ENCODE results near the gene CTNNBL1. TPM values are rescaled to one million over a fixed set of nuclear protein-coding genes. Genes with fewer than 3 reads are reported as not detected.

The CTNNBL1 gene
- total and polyA plus RNA-seq, 2 experiments from 2014 or later, result 36.3 to 68.7 TPM

- TF ChIP-seq, protein P1, sequence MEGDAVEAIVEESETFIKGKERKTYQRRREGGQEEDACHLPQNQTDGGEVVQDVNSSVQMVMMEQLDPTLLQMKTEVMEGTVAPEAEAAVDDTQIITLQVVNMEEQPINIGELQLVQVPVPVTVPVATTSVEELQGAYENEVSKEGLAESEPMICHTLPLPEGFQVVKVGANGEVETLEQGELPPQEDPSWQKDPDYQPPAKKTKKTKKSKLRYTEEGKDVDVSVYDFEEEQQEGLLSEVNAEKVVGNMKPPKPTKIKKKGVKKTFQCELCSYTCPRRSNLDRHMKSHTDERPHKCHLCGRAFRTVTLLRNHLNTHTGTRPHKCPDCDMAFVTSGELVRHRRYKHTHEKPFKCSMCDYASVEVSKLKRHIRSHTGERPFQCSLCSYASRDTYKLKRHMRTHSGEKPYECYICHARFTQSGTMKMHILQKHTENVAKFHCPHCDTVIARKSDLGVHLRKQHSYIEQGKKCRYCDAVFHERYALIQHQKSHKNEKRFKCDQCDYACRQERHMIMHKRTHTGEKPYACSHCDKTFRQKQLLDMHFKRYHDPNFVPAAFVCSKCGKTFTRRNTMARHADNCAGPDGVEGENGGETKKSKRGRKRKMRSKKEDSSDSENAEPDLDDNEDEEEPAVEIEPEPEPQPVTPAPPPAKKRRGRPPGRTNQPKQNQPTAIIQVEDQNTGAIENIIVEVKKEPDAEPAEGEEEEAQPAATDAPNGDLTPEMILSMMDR (conservative IDR thresholded peaks at IDR 0.05; ENCODE audit: low read depth in 2 of 2), result no peak
- no peak for TF ChIP-seq ZNF114 (CRISPR knock-in tag; IDR thresholded peaks at IDR 0.05)
- TF ChIP-seq EZH2phosphoT487 (IDR thresholded peaks at IDR 0.05; ENCODE audit: unreplicated experiment), result no peak
- TF ChIP-seq NANOG (IDR thresholded peaks at IDR 0.05; ENCODE audit: borderline replicate concordance), result no peak
- no peak for TF ChIP-seq ZNF331 (CRISPR knock-in tag; IDR thresholded peaks at IDR 0.05; ENCODE audit: low read depth)
- TF ChIP-seq STAT1 (IDR thresholded peaks at IDR 0.05; ENCODE audit: unreplicated experiment), result no peak
- no peak for TF ChIP-seq JUNB (IDR thresholded peaks at IDR 0.05; ENCODE audit: unreplicated experiment)
- TF ChIP-seq ETS1 (IDR thresholded peaks at IDR 0.05), result no peak
- no peak for TF ChIP-seq POLR2AphosphoS5 (IDR thresholded peaks at IDR 0.05; ENCODE audit: low read depth)
Measured at GRCh38 chr20:37741055-37741454, 47.2 kb downstream of the CTNNBL1 start (continued).

- Histone ChIP-seq H3K36me3 (ENCODE audit: insufficient read depth) (no peaks in the 10 kb centered on the region), H3K27me3 (ENCODE audit: insufficient read depth) (no peaks in the 10 kb centered on the region), H3K9me2 (ENCODE audit: insufficient read depth) (no peaks in the 10 kb centered on the region), H3K79me2 (replicated peaks; ENCODE audit: insufficient read depth) (no peaks in the 10 kb centered on the region), H3K4me2 (no peak overlapping the region), H3F3A (replicated peaks; ENCODE audit: low read depth) (no peaks in the 10 kb centered on the region), H3K4me3 (no peak overlapping the region), H4K20me1 (replicated peaks; ENCODE audit: insufficient read depth) (peaks cover 21% of the 10 kb centered on the region; the same call in 1 of the 2 replicates), H3K27ac (ENCODE audit: low read depth) (no peak overlapping the region), H2AFZ (no peak overlapping the region), H3K4me1 (ENCODE audit: insufficient read depth) (peaks cover 3% of the 10 kb centered on the region; the same call in 1 of the 2 replicates)
- DNase-seq (ENCODE audit: low spot score) (no peak), ATAC-seq (no peak)
- H3K4me1 Mint-ChIP-seq, result peaks cover 15% of the 10 kb centered on the region; the same call in 2 of the 3 replicates
- H3K27ac Mint-ChIP-seq, result no peak overlapping the region
- H3K36me3 Mint-ChIP-seq (ENCODE audit: low read depth), result peaks cover 18% of the 10 kb centered on the region; the same call in 2 of the 3 replicates
- H3K27me3 Mint-ChIP-seq (ENCODE audit: insufficient read depth, low read depth, poor library complexity), result no peaks in the 10 kb centered on the region
- H3K9me3 Mint-ChIP-seq, result no peaks in the 10 kb centered on the region
- H3K4me3 Mint-ChIP-seq, result no peak overlapping the region
- TF ChIP-seq, protein P1 (conservative IDR thresholded peaks at IDR 0.05; ENCODE audit: low read depth in 2 of 2), result no peak
- TF ChIP-seq EZH2phosphoT487 (IDR thresholded peaks at IDR 0.05; ENCODE audit: unreplicated experiment), result no peak
- no peak for TF ChIP-seq EZH2 (IDR thresholded peaks at IDR 0.05; ENCODE audit: low read depth, unreplicated experiment)
- TF ChIP-seq ZNF462 (CRISPR knock-in tag; IDR thresholded peaks at IDR 0.05), result no peak
- no peak for TF ChIP-seq CREB1 (CRISPR knock-in tag; IDR thresholded peaks at IDR 0.05; ENCODE audit: low read depth)
- TF ChIP-seq POLR2AphosphoS5 (IDR thresholded peaks at IDR 0.05; ENCODE audit: low read depth), result no peak
- TF ChIP-seq JUNB (IDR thresholded peaks at IDR 0.05; ENCODE audit: unreplicated experiment), result no peak
- no peak for TF ChIP-seq ZNF114 (CRISPR knock-in tag; IDR thresholded peaks at IDR 0.05)
- TF ChIP-seq ZNF331 (CRISPR knock-in tag; IDR thresholded peaks at IDR 0.05; ENCODE audit: low read depth), result no peak
Measured at GRCh38 chr20:37741570-37741969, 47.7 kb downstream of the CTNNBL1 start.

Measured in GM23338 (cell line).